CD14-positive monocyte (primary cell): ENCODE data around the gene AGPAT2. TPM values are rescaled to one million over a fixed set of nuclear protein-coding genes. Genes with fewer than 3 reads are reported as not detected.

Experiments used
- DNase-seq, 3 donors: peaks; one replicate each; pipeline ENCODE4 v3.0.0-alpha.2; 2011 to 2022
- H2AFZ ChIP-seq: 2 replicates; pipeline ENCODE4 v1.6.0; 2012; ENCODE audit warnings: mild to moderate bottlenecking, low read depth, low read length, inconsistent platforms; ENCODE audit not compliant: insufficient read depth, poor library complexity, severe bottlenecking
- H3K27ac ChIP-seq, 2 donors: 1 replicate in 1 of 2; 2 replicates in 1 of 2; pipeline ENCODE4 v1.5.1; 2012 to 2013; ENCODE audit warnings: low read length in 2 of 2, control low read depth in 1 of 2, inconsistent platforms in 1 of 2, low read depth in 1 of 2, mild to moderate bottlenecking in 1 of 2
- H3K27me3 ChIP-seq, 2 donors: one replicate each; pipeline versions ENCODE4 v1.6.0 to v1.6.1; 2011 to 2013; ENCODE audit warnings: low read length in 2 of 2; ENCODE audit not compliant: control insufficient read depth in 2 of 2, insufficient read depth in 2 of 2
- H3K36me3 ChIP-seq, 2 donors: replicated peaks in 1 of 2; 1 replicate in 1 of 2; 2 replicates in 1 of 2; pipeline versions ENCODE4 v1.5.1 to v1.6.1; 2012 to 2013; ENCODE audit warnings: low read length in 2 of 2, control low read depth in 1 of 2, inconsistent platforms in 1 of 2, mild to moderate bottlenecking in 1 of 2; ENCODE audit not compliant: insufficient read depth in 2 of 2, control insufficient read depth in 1 of 2
- H3K4me1 ChIP-seq, 2 donors: 1 replicate in 1 of 2; 2 replicates in 1 of 2; pipeline versions ENCODE4 v1.5.1 to v1.6.1; 2012 to 2013; ENCODE audit warnings: low read length in 2 of 2, control low read depth in 1 of 2, inconsistent platforms in 1 of 2, mild to moderate bottlenecking in 1 of 2, moderate library complexity in 1 of 2; ENCODE audit not compliant: insufficient read depth in 2 of 2, control insufficient read depth in 1 of 2
- H3K4me2 ChIP-seq: replicated peaks from 2 replicates; pipeline ENCODE3; 2012; ENCODE audit warnings: low read length, moderate library complexity, mild to moderate bottlenecking; ENCODE audit not compliant: poor library complexity, severe bottlenecking; ENCODE audit errors: extremely low read depth
- H3K4me3 ChIP-seq, 3 experiments: fragments of 200-600 bp in 1 of 3; sonication (generic) in 1 of 3; replicated peaks in 1 of 3; 1 replicate in 2 of 3; 2 replicates in 1 of 3; pipeline ENCODE4 v1.5.1; 2011 to 2013; ENCODE audit warnings: low read length in 3 of 3, mild to moderate bottlenecking in 3 of 3, control low read depth in 2 of 3, low read depth in 2 of 3, inconsistent platforms in 1 of 3, moderate library complexity in 1 of 3
- H3K79me2 ChIP-seq: 2 replicates; pipeline ENCODE4 v1.6.0; 2012; ENCODE audit warnings: mild to moderate bottlenecking, control low read depth, inconsistent platforms, low read length, moderate library complexity; ENCODE audit not compliant: insufficient read depth
- H3K9ac ChIP-seq: 2 replicates; pipeline ENCODE4 v1.6.0; 2017; ENCODE audit warnings: low read length, mild to moderate bottlenecking; ENCODE audit not compliant: insufficient read depth, poor library complexity, severe bottlenecking
- H3K9me3 ChIP-seq, 2 donors: replicated peaks in 1 of 2; 1 replicate in 1 of 2; 2 replicates in 1 of 2; pipeline versions ENCODE4 v1.5.1 to v1.6.1; 2012 to 2013; ENCODE audit warnings: low read length in 2 of 2, control low read depth in 1 of 2; ENCODE audit not compliant: control insufficient read depth in 1 of 2, insufficient read depth in 1 of 2
- H4K20me1 ChIP-seq: 2 replicates; pipeline ENCODE4 v1.6.0; 2012; ENCODE audit warnings: mild to moderate bottlenecking, low read length, control low read depth, moderate library complexity; ENCODE audit not compliant: insufficient read depth
- H3K27ac Mint-ChIP-seq, 7 donors: one replicate each; pipeline ENCODE4 v1.8.0; 2020; ENCODE audit warnings: mild to moderate bottlenecking in 7 of 7, mixed read lengths in 7 of 7, moderate library complexity in 6 of 7, inconsistent platforms in 2 of 7
- H3K27me3 Mint-ChIP-seq, 3 donors: one replicate each; pipeline ENCODE4 v1.8.0; 2021 to 2022; ENCODE audit warnings: low read depth in 3 of 3, mild to moderate bottlenecking in 3 of 3, mixed read lengths in 3 of 3, moderate library complexity in 3 of 3, inconsistent platforms in 1 of 3
- H3K36me3 Mint-ChIP-seq, 2 donors: one replicate each; pipeline ENCODE4 v1.8.0; 2020; ENCODE audit warnings: mixed read lengths in 2 of 2, inconsistent platforms in 1 of 2, mild to moderate bottlenecking in 1 of 2
- H3K4me1 Mint-ChIP-seq: one replicate; pipeline ENCODE4 v1.8.0; 2020; ENCODE audit warnings: mild to moderate bottlenecking, mixed read lengths
- H3K4me3 Mint-ChIP-seq, 2 donors: one replicate each; pipeline ENCODE4 v1.8.0; 2020; ENCODE audit warnings: mild to moderate bottlenecking in 2 of 2, mixed read lengths in 2 of 2, moderate library complexity in 1 of 2
- H3K9me3 Mint-ChIP-seq, 7 donors: one replicate each; pipeline ENCODE4 v1.8.0; 2020 to 2022; ENCODE audit warnings: mixed read lengths in 7 of 7, mild to moderate bottlenecking in 6 of 7, moderate library complexity in 6 of 7, inconsistent platforms in 2 of 7
- CTCF ChIP-seq: fragments of 200-600 bp; IDR thresholded peaks from one replicate; pipeline ENCODE4 v1.8.0; 2022; ENCODE audit warnings: antibody characterized with exemption, mild to moderate bottlenecking
- WGBS: methylation state at CpG from one replicate; pipeline ENCODE4 v1.1.5; 2013; ENCODE audit warnings: missing lambda C conversion rate; ENCODE audit not compliant: insufficient coverage; 5-methylcytosine and 5-hydroxymethylcytosine counted together
- intact Hi-C, 2 donors: fragments of 100-400 bp; cut with micrococcal nuclease; formaldehyde crosslinking; loops; one replicate each; pipeline versions ENCODE4 v1.15.0 to v1.15.1; 2023
- polyA plus RNA-seq, 3 donors: library from polyadenylated mRNA; depleted of rRNA in 1 of 3; unstranded in 2 of 3; stranded (reverse) in 1 of 3; fragments of 300-500 nt in 2 of 3; fragments of >200 nt in 1 of 3; fragmentation: Illumina TruSeq in 2 of 3; gene quantifications; 1 replicate in 2 of 3; 2 replicates in 1 of 3; pipeline ENCODE4 v1.2.3, GENCODE V29; 2012 to 2021

Gene AGPAT2
- polyA plus RNA-seq, 3 donors = 80.1 to 139 (median 116) TPM

- H4K20me1 ChIP-seq = peaks cover 66% of the 10 kb centered on the region
- H3K4me1 ChIP-seq = peaks cover 5 to 10% of the 10 kb centered on the region in 2 donors
- H3K4me2 ChIP-seq = no peak overlapping the region
- Mint-ChIP-seq H3K36me3 (peaks cover 18 to 38% of the 10 kb centered on the region in 2 donors), H3K4me1 (no peaks in the 10 kb centered on the region), H3K9me3 (no peaks in the 10 kb centered on the region), H3K27me3 (peaks cover 7 to 22% (median 12%) of the 10 kb centered on the region in 3 donors), H3K4me3 (no peak overlapping the region), H3K27ac (peak overlapping the region in 1 of 7 donors; percentile 15)
- H2AFZ ChIP-seq = no peak overlapping the region
- H3K79me2 ChIP-seq = peaks cover 11% of the 10 kb centered on the region
- 87% methylated on average over 25 of the region's 35 CpGs for WGBS
- no peak overlapping the region for H3K27ac ChIP-seq
- no peaks in the 10 kb centered on the region for H3K9me3 ChIP-seq
- H3K9ac ChIP-seq = no peak overlapping the region
- no peak for DNase-seq
- intact Hi-C loops = no loop called here
- no peak for TF ChIP-seq CTCF
- H3K36me3 ChIP-seq = peaks cover 40 to 47% of the 10 kb centered on the region in 2 donors
- H3K27me3 ChIP-seq = peaks cover 0 to 16% of the 10 kb centered on the region in 2 donors
- H3K4me3 ChIP-seq = no peak overlapping the region
These were observed 13.9 kb downstream of the AGPAT2 start for GRCh38 chr9:136673088-136673974.

- H3K27ac ChIP-seq = no peak overlapping the region
- 69% methylated on average over 5 of the region's 14 CpGs for WGBS
- Mint-ChIP-seq H3K27ac (peak overlapping the region in 2 of 7 donors; percentile 68), H3K27me3 (peaks cover 14 to 30% (median 18%) of the 10 kb centered on the region in 3 donors), H3K36me3 (peaks cover 18 to 35% of the 10 kb centered on the region in 2 donors), H3K4me3 (no peak overlapping the region), H3K4me1 (no peaks in the 10 kb centered on the region), H3K9me3 (no peaks in the 10 kb centered on the region)
- no peak overlapping the region for H2AFZ ChIP-seq
- H3K4me2 ChIP-seq = no peak overlapping the region
- H4K20me1 ChIP-seq = peaks cover 58% of the 10 kb centered on the region
- H3K27me3 ChIP-seq = peaks cover 2 to 24% of the 10 kb centered on the region in 2 donors
- no peak overlapping the region for H3K4me3 ChIP-seq
- H3K4me1 ChIP-seq = peaks cover 0 to 4% of the 10 kb centered on the region in 2 donors
- H3K79me2 ChIP-seq = peaks cover 3% of the 10 kb centered on the region
- H3K9me3 ChIP-seq = no peaks in the 10 kb centered on the region
- peaks cover 40 to 47% of the 10 kb centered on the region in 2 donors for H3K36me3 ChIP-seq
- no peak for TF ChIP-seq CTCF
- H3K9ac ChIP-seq = no peak overlapping the region
- no peak for DNase-seq
- intact Hi-C loops = no loop called here
These were observed 14.7 kb downstream of the AGPAT2 start for GRCh38 chr9:136672431-136673087.
